ENCODE results near the gene C18orf63. TPM values are rescaled to one million over a fixed set of nuclear protein-coding genes. Genes with fewer than 3 reads are reported as not detected.
"Not testable (repeated sequence)": the region's sequence is repeated elsewhere in the genome, so short reads cannot be mapped to it uniquely, and the experiment has no call there.

Gene C18orf63
- total RNA-seq, 1 donor from 2014 or later, result not detected

- no peak overlapping the region for H3K4me3 ChIP-seq (ENCODE audit: low read depth, low read length)
- peak; percentile 76 for DNase-seq (ENCODE audit: low read depth)
- no peak for TF ChIP-seq CTCF (conservative IDR thresholded peaks at IDR 0.05; ENCODE audit: low read depth, low read length)
Observed at GRCh38 chr18:74316257-74317170, 875 bp downstream of the C18orf63 start.

DNA sequence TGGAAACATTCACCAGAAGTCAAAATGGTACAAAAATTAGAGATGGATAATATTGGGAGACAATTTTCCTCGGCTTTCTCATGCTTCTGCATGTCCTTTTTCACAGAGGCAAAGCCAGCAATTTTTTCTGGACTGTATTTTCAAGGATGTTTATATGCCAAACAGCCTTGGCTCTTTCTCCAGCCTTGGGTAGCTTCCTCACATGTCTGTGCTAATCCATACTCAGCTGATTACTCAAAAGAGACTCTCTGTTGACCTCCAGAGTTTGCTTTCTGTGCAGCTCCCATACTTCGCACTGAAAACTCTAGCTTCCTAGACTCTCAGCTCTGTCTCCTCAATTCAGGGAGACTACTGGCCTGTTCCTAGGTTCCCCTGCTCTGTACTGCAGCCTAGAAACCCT lies 10.6 kb downstream of the C18orf63 start:
- DNase-seq (ENCODE audit: low read depth), result no peak
- H3K4me3 ChIP-seq (ENCODE audit: low read depth, low read length), result no peak overlapping the region

GRCh38 chr18:74326791-74327190 lies 11.2 kb downstream of the C18orf63 start:
- not testable (repeated sequence) for H3K4me3 ChIP-seq (ENCODE audit: low read depth, low read length); DNase-seq (ENCODE audit: low read depth)

More for the DNA sequence above, 10.6 kb downstream of the C18orf63 start:
- no peak for TF ChIP-seq CTCF (conservative IDR thresholded peaks at IDR 0.05; ENCODE audit: low read depth, low read length)

- no peak for TF ChIP-seq CTCF (conservative IDR thresholded peaks at IDR 0.05; ENCODE audit: low read depth, low read length)
- DNase-seq (ENCODE audit: low read depth), result no peak
- no peak overlapping the region for H3K4me3 ChIP-seq (ENCODE audit: low read depth, low read length)
Observed at GRCh38 chr18:74328206-74328605, 12.6 kb downstream of the C18orf63 start.

GRCh38 chr18:74329688-74330205 lies 14.1 kb downstream of the C18orf63 start:
- no peak for DNase-seq (ENCODE audit: low read depth)
- TF ChIP-seq CTCF (conservative IDR thresholded peaks at IDR 0.05; ENCODE audit: low read depth, low read length), result no peak
- H3K4me3 ChIP-seq (ENCODE audit: low read depth, low read length), result no peak overlapping the region

GRCh38 chr18:74331404-74331803 lies 15.8 kb downstream of the C18orf63 start:
- peak; percentile 77 for TF ChIP-seq CTCF (conservative IDR thresholded peaks at IDR 0.05; ENCODE audit: low read depth, low read length)
- H3K4me3 ChIP-seq (ENCODE audit: low read depth, low read length), result no peak overlapping the region
- no peak for DNase-seq (ENCODE audit: low read depth)

- DNase-seq (ENCODE audit: low read depth), result no peak
- no peak for TF ChIP-seq CTCF (conservative IDR thresholded peaks at IDR 0.05; ENCODE audit: low read depth, low read length)
- no peak overlapping the region for H3K4me3 ChIP-seq (ENCODE audit: low read depth, low read length)
Observed at GRCh38 chr18:74333091-74333490, 17.5 kb downstream of the C18orf63 start.

Measured in epithelial cell of proximal tubule (primary cell).